GM21786 (cell line): ENCODE results near the gene SH2B2.
"Not testable (repeated sequence)": the region's sequence is repeated elsewhere in the genome, so short reads cannot be mapped to it uniquely, and the experiment has no call there.

Experiments
- ATAC-seq: cut with Tn5 transposase; IDR thresholded peaks from one replicate; pipeline ENCODE4 v1.9.1; 2021; ENCODE audit not compliant: unreplicated experiment

SH2B2 gene

GRCh38 chr7:102327183-102327582 is 40.5 kb downstream of the SH2B2 start:
- ATAC-seq: not testable (repeated sequence)

GRCh38 chr7:102328863-102329262 is 42.2 kb downstream of the SH2B2 start:
- not testable (repeated sequence) for ATAC-seq

- not testable (repeated sequence) for ATAC-seq
Observed at GRCh38 chr7:102329366-102329765, 42.7 kb downstream of the SH2B2 start.

- ATAC-seq: not testable (repeated sequence)
Observed at GRCh38 chr7:102330666-102331460, 44.2 kb downstream of the SH2B2 start.

GRCh38 chr7:102335574-102335973 is 48.9 kb downstream of the SH2B2 start:
- ATAC-seq: not testable (repeated sequence)

- not testable (repeated sequence) for ATAC-seq
Observed at GRCh38 chr7:102337002-102337401, 50.3 kb downstream of the SH2B2 start.

- not testable (repeated sequence) for ATAC-seq
Observed at GRCh38 chr7:102337420-102337819, 50.8 kb downstream of the SH2B2 start.

- not testable (repeated sequence) for ATAC-seq
Observed at GRCh38 chr7:102340599-102341368, 54.1 kb downstream of the SH2B2 start.

- ATAC-seq: not testable (repeated sequence)
Observed at GRCh38 chr7:102346983-102347382, 60.3 kb downstream of the SH2B2 start.

- ATAC-seq: not testable (repeated sequence)
Observed at GRCh38 chr7:102356344-102356743, 69.7 kb downstream of the SH2B2 start, which contains the start of gene SPDYE6. SPDYE6 (minus strand) TSS chr7:102356444; CDS start chr7:102356023, 421 bp downstream.

- ATAC-seq: peak; percentile 99
Observed at GRCh38 chr7:102363549-102364393, 77.1 kb downstream of the SH2B2 start.

- not testable (repeated sequence) for ATAC-seq
Observed at GRCh38 chr7:102364394-102364886, 77.8 kb downstream of the SH2B2 start.

- ATAC-seq: not testable (repeated sequence)
Observed at GRCh38 chr7:102365390-102365789, 78.7 kb downstream of the SH2B2 start.

GRCh38 chr7:102370038-102370437 is 83.4 kb downstream of the SH2B2 start:
- ATAC-seq: not testable (repeated sequence)
